HT-29 (cell line): Measurements from ENCODE around the gene CTDP1. TPM values are rescaled to one million over a fixed set of nuclear protein-coding genes. Genes with fewer than 3 reads are reported as not detected.

ENCODE experiments used
- DNase-seq: peaks from one replicate; pipeline ENCODE4 v3.0.0-alpha.2; 2015; ENCODE audit warnings: low spot score
- total RNA-seq: library from RNA; depleted of rRNA; stranded (reverse); fragments of >200 nt; shearing (Covaris generic); gene quantifications from 2 replicates; pipeline ENCODE4 v1.2.3, GENCODE V29; 2014; rRNA removed

Gene CTDP1, protein sequence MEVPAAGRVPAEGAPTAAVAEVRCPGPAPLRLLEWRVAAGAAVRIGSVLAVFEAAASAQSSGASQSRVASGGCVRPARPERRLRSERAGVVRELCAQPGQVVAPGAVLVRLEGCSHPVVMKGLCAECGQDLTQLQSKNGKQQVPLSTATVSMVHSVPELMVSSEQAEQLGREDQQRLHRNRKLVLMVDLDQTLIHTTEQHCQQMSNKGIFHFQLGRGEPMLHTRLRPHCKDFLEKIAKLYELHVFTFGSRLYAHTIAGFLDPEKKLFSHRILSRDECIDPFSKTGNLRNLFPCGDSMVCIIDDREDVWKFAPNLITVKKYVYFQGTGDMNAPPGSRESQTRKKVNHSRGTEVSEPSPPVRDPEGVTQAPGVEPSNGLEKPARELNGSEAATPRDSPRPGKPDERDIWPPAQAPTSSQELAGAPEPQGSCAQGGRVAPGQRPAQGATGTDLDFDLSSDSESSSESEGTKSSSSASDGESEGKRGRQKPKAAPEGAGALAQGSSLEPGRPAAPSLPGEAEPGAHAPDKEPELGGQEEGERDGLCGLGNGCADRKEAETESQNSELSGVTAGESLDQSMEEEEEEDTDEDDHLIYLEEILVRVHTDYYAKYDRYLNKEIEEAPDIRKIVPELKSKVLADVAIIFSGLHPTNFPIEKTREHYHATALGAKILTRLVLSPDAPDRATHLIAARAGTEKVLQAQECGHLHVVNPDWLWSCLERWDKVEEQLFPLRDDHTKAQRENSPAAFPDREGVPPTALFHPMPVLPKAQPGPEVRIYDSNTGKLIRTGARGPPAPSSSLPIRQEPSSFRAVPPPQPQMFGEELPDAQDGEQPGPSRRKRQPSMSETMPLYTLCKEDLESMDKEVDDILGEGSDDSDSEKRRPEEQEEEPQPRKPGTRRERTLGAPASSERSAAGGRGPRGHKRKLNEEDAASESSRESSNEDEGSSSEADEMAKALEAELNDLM
- 28.9 and 30.9 TPM in 2 replicates for total RNA-seq

DNA sequence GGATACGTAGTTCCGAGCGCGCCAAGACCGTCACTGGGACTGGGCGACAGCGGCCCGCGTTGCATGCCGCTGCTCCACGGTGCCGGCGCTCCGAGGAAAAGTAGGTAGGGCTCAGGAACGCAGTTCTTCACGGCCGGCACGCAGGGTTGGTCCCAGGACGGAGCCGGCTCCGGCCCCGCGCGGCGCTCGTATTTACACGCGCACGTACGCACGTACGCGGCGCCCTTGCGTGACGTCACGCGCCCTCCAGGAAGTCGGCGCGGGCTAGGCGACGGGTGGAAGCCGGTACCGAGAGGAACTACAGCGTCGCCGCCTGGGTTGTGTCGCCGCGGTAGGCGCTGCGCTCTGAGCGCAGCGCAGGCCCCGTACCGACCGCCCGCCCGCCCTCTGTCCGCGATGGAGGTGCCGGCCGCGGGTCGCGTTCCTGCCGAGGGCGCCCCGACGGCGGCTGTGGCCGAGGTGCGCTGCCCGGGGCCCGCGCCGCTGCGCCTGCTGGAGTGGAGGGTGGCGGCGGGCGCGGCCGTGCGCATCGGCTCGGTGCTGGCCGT lies at the start of gene CTDP1:
Gene CTDP1 (plus strand): TSS at position 252 of the 548 bp plus-strand sequence. CDS start 145 bp downstream, at position 397.
- DNase-seq: peak; percentile 83

DNA sequence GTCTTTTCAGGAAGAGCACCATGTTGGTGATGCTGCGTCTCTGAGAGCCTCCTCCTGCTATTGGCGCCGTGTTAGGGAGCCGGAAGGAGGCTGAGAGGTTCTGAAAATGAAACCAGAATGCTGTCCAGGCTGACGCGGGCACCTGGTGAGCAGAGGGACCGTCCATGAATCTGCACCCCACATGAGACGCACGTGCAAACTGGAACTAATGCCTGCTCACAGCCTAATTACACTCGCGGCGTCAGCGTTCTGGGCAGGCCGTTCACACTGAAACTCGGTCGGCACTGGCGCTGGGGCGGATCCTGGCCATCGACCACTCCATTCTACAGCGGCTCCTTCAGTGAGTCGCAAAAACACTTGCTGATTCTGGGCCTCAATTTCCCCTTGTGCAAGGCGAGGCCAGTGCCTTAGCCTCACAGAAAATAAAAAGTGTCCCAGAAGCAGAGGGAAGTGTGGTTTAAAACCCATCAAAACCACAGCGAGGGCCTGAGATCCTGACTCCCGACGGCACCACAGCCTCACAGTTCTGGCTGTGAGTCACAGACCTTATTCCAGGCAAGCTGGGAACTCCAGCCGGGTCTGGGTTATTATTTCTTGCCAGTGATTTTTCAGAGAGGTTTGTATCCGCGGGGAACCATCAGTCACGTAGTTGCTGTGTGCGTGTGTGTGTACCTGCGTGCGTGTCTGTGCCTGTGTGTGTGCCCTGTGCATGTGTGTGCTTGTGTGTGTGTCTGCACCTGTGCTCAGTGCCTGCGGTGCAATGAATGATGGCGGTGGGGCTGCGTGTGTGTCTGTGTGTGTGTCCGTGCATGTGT lies 49.1 kb upstream of the CTDP1 start:
- no peak for DNase-seq

DNA sequence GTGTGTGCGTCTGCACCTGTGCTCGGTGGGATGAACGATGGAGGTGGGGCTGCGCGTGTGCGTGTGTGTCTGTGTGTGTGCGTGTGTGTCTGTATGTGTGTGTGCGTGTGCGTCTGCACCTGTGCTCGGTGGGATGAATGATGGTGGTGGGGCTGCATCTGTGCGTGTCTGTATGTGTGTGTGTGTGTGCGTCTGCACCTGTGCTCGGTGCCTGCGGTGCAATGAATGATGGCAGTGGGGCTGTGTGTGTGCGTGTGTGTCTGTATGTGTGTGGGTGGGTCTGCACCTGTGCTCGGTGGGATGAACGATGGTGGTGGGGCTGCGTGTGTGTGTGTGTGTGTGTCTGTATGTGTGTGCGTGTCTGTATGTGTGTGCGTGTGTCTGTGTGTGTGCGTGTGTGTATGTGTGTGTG lies 48.5 kb upstream of the CTDP1 start:
- no peak for DNase-seq

DNA sequence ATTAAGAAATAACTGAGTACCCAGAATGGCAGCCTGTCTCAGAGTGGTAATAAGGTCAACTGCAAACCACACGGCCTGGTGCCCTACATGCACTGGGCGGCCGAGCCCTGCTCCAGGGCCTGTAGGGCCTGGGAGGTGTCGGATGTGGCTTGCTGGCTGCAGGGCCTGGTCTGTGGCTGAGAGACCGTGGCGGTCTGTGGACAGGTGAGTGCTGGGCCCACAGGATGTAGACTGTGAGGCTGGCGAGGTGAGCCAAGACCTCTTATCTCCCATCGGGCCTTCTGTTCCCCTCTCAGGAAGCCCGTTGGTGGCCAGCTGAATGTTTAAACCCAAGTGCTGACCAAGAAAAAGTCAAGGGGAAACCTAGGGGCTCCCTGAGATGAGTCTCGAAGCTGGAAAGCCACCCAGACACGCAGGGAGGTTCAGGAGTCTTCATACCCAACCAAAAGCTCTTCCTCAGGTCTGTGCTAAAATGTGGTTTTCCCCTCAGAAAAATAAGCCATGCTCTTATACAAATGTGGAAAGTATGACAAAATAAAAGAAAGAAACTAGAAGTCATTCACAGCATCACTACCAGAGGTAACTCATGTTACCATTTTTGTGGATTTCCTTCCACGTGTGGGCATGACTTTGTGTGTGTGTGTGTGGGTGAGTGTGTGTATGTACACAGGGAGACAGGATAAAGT lies 47.7 kb upstream of the CTDP1 start:
- no peak for DNase-seq

DNA sequence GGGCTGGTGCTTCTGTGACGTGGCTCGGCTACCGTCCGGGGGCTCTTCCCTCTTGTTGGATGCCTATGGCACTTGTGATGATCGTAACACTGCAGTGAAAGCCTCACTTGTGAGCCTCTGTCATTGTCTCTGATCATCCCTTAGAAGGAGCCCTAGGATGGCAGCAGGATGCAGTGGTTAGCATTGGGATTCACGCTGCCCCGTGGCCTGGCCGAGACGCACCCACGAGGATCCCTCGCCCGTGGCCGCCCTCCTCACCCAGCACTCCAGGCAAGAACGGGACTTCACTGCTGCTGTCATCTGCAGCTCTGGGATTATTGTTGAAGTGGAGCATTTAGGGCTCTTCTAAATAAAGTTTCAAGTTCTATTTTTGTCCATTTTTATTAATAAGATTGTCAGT lies 46.8 kb upstream of the CTDP1 start:
- no peak for DNase-seq

DNA sequence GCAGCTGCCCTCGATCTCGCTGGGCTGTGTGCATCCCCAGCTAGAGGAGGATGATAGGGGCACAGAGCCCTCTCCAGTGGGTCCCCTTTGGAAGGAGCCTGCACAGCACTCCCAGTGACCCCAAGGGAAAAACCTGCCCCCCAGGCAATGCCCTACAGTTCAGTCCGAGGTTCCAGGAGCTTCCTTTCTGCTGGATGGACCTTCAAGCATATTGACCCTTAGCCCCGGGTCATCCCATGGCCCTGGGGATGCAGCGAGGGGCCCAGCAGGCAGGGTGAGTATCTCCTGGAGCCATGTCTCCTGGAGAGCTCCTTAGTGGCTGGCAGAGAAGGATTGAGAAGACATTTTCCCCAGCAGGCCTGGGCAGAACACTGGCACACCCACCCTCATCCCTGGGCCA lies 45.4 kb upstream of the CTDP1 start:
- DNase-seq: no peak

DNA sequence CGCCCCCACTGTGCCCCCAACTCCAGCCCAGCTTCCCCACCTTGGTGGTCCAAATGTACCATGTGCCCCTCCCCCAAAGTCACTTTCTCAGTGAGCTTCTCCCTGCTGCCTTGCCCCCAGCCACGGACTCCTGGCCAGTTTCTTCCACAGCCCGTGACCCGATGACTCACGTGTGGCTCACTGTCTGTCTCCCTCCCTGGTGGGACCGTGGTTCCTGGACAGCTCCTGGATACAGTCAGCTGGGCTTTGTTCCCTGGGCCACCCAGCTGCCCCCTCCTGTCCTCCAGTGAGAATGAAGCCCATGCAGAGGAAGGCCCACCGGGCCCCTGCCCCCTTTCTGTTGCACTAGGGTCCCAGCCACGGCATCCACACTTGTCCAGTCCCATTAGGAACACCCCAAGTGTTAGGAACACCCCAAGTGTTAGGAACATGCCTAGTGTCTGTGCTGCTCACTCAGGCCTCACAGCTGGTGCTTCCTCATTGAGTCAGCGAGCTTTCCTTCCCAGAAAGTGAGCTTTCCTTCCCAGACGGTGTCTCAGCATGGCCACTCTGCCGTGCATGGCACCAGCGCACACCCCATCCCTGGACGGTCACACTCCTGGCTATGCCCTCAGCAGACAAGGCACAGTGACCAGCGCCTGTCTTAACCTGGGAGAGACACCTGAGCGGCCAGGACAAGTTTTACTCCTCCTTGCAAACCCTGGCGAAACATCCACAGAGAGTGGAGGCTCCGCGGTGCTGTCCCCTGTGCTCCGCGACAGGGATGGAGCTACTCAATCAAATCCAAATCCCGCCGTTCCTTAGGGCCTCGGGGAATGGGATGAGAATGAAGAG lies 44.8 kb upstream of the CTDP1 start:
- DNase-seq: no peak

DNA sequence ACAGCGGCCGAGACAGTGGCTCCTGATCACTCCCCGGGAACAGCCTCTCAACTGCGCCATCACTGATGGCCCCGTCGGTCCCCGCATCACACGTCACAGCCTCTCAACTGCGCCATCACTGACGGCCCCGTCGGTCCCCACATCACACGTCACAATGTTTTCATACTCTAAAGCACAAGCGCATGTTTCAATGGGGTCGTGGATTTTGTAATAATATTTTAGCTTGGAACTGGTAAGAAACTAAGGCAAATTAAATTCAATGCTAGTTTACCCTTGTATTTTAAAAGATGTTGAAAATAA lies 44.2 kb upstream of the CTDP1 start:
- DNase-seq: no peak

DNA sequence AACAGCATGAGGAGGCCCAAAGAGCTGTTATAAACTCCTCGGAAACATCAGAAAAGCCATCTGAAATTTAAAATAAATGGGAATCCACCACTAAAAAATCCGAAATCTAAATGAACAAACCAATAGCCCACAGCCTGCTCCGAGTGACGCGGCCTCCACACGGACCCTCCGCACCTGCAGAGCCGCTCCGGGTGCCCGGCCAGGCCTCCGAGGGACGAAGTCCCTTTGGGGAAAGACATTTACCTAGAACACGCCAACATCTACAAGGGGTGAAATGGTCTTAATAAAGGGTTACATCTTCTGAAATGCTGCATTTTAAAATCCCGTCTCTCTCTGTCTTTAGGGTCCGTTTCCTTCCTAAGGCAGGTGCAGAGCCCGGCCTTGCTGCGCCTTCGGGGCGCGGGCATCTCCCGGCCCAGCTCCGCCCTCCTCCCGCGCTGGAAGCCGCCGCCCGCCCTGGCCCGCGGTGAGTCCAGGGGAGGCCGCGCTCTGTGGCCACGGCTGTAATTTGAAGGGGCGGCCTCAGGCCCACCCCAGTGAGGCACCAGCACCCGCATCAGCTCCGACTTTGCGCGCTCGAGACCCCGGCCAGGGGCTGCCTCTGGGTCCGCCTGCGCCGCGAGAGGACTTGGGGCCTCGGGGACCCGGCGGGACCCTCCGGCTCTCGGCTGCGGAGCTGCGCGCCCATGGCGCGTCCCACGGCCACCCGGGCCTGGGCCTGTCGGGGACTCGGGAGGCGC lies 42.3 kb upstream of the CTDP1 start:
- DNase-seq: no peak

DNA sequence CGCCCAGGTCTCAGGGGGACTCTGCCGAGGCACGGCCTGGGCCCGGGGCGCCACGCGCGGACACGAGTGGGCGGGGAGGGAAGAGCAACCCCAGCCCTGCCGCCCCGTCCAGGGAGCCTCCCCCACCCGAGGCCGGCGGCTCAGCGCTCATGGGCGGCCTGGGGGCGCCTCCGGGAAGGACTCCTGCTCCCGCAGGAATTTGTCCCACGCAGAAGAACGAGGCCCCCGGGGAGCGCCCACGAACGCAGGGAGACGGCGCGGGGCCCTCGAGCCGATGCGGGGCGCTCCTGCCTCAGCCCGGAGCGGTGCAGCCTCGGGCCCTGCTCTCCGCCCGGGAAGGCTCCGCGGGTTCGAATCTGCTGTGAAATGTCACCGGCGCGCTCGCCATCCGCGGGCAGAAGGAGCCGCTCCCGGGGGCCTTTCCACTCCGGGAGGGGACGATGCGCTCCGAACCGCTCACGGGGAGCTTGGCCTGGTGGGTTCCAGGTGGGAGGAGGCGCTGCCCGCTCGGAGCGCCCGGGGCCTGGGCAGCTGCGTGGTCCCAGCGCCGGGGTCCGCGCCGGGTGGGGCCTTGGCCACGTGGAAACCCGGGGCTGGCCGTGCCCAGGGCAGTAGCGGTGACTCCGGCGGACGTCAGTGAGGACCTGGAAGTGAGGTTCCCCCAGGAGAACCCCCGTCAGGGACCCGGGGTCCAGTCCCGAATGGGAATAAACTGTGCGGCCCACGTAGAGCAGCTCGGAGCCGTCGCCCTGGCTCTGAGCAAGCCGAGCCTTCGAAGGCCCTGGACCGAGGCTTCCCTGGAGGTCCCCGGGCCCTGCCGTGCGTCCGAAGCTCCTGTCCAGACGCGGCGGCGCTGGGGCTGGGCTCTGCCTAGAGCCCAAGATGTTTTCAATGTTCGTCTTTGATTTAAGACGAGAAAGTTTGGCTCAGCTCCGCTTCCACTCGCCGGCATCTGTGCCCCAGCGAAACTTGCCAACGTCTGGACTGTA lies 41.4 kb upstream of the CTDP1 start:
- no peak for DNase-seq

DNA sequence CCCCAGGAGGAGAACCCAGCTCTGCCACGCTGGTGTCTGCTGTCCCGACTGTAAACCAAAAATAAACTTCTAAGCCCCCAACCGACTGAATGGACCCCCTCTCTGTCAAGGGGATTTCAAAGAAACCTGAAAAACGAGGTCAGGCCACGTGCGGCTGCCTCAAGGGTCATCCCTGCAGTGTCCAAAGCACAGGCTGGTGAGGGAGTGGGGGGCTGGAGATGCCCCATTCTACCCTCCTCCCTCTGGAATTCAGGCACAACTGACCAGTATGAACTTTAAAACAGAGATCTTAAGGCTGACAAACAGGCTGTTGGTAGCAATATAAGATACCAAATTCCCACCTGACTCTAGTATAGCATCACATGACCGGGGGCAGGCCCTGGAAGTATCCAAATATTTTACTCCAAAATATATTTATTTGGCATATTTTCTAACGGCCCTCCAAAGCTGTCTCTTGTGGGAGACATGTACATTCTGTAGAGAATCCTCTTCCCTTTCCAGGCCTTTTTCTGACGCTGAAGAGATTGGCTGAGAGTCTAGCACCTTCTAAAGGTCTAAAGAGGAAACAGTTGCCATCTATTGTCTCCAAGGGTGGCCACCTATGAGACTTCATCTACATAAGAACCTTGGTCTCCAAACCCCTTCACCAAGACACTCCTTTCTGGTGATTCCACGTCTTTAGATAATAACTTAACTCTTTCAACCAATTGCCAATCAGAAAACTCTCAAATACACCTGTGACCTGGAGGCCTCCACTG lies 40.4 kb upstream of the CTDP1 start:
- DNase-seq: no peak

DNA sequence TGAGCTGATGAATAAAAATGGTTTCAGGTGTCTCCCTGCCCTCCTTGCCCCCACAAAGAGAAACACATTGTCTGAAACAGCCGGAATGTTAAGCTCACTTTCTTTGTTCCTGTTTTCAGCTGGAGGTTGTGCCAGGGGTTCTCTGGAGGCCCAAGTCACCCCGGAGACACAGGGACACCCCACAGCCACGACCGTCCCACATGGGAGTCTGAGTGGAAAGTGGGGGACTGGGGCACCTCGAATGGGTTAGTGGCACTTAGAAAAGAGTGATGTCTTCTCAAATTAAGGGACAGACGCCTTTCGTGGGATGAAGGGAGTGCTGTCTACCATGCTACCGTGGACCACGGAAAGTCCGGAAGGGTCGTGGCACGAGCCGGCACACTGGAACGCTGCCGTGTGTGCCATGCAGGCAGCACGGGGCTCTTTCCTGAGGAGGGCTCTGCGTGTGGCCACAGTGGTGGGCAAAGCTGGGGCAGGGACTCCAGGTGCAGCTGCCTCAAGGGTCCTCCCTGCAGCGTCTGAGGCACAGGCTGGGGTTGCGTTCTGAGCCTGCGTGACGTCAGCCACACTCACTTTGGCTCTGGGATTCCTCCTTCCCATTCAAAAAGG lies 39.4 kb upstream of the CTDP1 start:
- no peak for DNase-seq

DNA sequence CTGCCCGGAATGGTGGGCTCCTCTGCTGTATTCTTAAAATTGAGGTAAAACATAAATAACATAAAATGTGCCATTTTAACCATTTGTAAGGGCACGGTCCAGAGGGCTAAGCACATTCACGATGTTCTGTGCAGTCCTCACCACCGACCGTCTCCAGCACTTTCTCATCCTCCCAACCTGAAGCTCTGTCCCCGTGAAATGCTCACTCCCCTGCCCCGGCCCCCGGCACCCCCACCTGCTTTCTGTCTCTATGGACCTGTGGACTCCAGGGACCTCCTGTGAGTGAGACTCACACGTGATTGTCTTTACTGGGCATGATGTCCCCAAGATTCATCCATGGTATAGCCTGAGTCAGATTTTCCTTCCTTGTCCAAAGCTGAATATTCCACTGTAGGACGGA lies 38.7 kb upstream of the CTDP1 start:
- no peak for DNase-seq

DNA sequence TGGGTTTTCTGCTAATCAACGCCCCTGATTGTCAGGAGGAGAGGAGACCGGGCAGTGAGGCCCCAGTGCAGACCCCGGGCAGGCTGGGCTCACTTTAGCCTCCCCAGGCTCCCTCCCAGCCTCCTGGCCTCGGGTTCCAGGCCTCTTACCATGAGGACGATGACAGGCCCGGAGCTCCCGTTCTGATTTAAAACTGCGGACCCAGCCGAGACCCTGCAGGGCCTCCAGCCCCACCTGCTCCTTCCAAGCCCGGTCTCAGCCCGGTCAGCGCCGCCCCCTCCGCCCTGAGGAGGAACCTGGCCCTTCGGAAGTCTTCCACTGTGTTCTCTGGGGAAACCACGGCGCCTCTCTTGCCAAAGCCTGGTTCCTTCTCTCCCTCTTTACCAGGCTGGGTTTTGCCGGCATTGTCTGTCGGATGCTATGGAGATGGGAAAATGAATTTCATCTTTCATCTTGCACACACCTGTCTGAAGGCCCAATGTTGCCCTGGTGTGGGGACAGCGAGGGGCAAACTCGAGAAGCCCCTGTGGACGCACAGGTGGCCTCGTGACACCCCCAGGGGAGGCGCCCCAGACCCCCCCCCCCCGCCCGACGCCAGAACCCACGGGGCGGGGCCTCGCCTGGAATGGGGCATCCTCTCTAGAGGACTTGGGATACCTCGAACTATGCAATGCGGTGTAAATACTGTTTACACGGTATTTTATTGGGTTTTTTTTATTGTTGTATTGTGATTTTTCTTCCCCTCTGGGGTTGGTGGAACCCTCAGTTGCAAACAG lies 37.7 kb upstream of the CTDP1 start:
- no peak for DNase-seq

DNA sequence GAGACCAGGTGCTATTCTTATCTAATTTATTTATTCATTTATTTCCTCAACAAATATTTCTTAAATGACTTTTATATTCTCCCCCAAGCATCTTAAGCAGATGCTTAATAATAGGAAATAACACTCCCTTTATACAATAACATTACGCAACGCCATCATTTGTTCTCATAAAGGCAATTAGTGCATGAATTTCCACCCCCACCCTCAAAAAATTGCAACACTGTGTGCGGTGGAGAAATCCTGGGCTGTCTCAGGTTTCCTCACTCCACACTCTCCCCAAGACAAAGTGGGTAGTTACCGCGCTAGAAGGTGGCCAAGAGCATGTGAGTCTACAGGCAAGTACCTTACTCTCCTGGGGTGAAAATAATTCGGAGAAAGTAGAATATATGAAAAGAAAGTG lies 37.0 kb upstream of the CTDP1 start:
- no peak for DNase-seq
